Raji (cell line): ENCODE data around the gene SPATA45.

Source experiments
- POLR2A ChIP-seq: IDR thresholded peaks from 2 replicates; pipeline ENCODE4 v1.6.1; 2011; ENCODE audit warnings: low read depth, low read length, control low read depth; ENCODE audit not compliant: insufficient read depth

The SPATA45 gene

GRCh38 chr1:212852105-212852688 is 4.7 kb upstream of the SPATA45 start:
- no peak for TF ChIP-seq POLR2A

- TF ChIP-seq POLR2A = no peak
Measured at GRCh38 chr1:212838145-212838544, 9.3 kb downstream of the SPATA45 start.

- TF ChIP-seq POLR2A = no peak
Measured at GRCh38 chr1:212828395-212828794, 19.1 kb downstream of the SPATA45 start.

- no peak for TF ChIP-seq POLR2A
Measured at GRCh38 chr1:212827831-212828278, 19.6 kb downstream of the SPATA45 start.

- TF ChIP-seq POLR2A = no peak
Measured at GRCh38 chr1:212827171-212827776, 20.2 kb downstream of the SPATA45 start.

GRCh38 chr1:212825798-212826452 is 21.5 kb downstream of the SPATA45 start:
- no peak for TF ChIP-seq POLR2A

- no peak for TF ChIP-seq POLR2A
Measured at GRCh38 chr1:212824201-212824600, 23.2 kb downstream of the SPATA45 start.

GRCh38 chr1:212822956-212823355 is 24.5 kb downstream of the SPATA45 start:
- no peak for TF ChIP-seq POLR2A

- TF ChIP-seq POLR2A = no peak
Measured at GRCh38 chr1:212820969-212821368, 26.5 kb downstream of the SPATA45 start.

- no peak for TF ChIP-seq POLR2A
Measured at GRCh38 chr1:212819726-212820125, 27.7 kb downstream of the SPATA45 start.

- TF ChIP-seq POLR2A = no peak
Measured at GRCh38 chr1:212816567-212817278, 30.7 kb downstream of the SPATA45 start.

GRCh38 chr1:212814537-212815334 is 32.7 kb downstream of the SPATA45 start:
- no peak for TF ChIP-seq POLR2A

- no peak for TF ChIP-seq POLR2A
Measured at GRCh38 chr1:212805767-212806166, 41.7 kb downstream of the SPATA45 start.

GRCh38 chr1:212797681-212798080 is 49.8 kb downstream of the SPATA45 start:
- TF ChIP-seq POLR2A = no peak

- TF ChIP-seq POLR2A = peak; percentile 45; the same call in 1 of the 2 replicates
Measured at GRCh38 chr1:212794561-212795014, 52.9 kb downstream of the SPATA45 start.
